Neural crest cell (in vitro differentiated cells): ENCODE results near the gene TMEM125. TPM values are rescaled to one million over a fixed set of nuclear protein-coding genes. Genes with fewer than 3 reads are reported as not detected.

Experiments used
- DNase-seq: peaks from one replicate; pipeline ENCODE4 v3.0.0; 2021; ENCODE audit warnings: low read depth, mixed read lengths, low spot score
- H3K27ac Mint-ChIP-seq: one replicate; pipeline ENCODE4 v1.8.0; 2021; ENCODE audit warnings: mild to moderate bottlenecking, mixed read lengths; ENCODE audit not compliant: unreplicated experiment
- H3K27me3 Mint-ChIP-seq: 2 replicates; pipeline ENCODE4 v1.8.0; 2021; ENCODE audit warnings: low read depth, mild to moderate bottlenecking, mixed read lengths
- H3K36me3 Mint-ChIP-seq: 2 replicates; pipeline ENCODE4 v1.8.0; 2021; ENCODE audit warnings: low read depth, mild to moderate bottlenecking, mixed read lengths
- H3K4me1 Mint-ChIP-seq: 2 replicates; pipeline ENCODE4 v1.8.0; 2021; ENCODE audit warnings: mixed read lengths
- H3K4me3 Mint-ChIP-seq: one replicate; pipeline ENCODE4 v1.8.0; 2021; ENCODE audit warnings: mild to moderate bottlenecking, mixed read lengths
- H3K9me3 Mint-ChIP-seq: 2 replicates; pipeline ENCODE4 v1.8.0; 2021; ENCODE audit warnings: mixed read lengths
- total RNA-seq: library from RNA; stranded (reverse); gene quantifications from 2 replicates; pipeline ENCODE4 v1.2.1, GENCODE V29; 2021
- TF ChIP-seq, protein P1 (sequence below): fragments of 200-600 bp; sonication (generic); conservative IDR thresholded peaks from 2 replicates; pipeline ENCODE4 v1.5.0; 2021; ENCODE audit warnings: antibody characterized with exemption, mild to moderate bottlenecking

Gene TMEM125
- total RNA-seq, 1 donor from 2014 or later = 0.14 TPM

DNA sequence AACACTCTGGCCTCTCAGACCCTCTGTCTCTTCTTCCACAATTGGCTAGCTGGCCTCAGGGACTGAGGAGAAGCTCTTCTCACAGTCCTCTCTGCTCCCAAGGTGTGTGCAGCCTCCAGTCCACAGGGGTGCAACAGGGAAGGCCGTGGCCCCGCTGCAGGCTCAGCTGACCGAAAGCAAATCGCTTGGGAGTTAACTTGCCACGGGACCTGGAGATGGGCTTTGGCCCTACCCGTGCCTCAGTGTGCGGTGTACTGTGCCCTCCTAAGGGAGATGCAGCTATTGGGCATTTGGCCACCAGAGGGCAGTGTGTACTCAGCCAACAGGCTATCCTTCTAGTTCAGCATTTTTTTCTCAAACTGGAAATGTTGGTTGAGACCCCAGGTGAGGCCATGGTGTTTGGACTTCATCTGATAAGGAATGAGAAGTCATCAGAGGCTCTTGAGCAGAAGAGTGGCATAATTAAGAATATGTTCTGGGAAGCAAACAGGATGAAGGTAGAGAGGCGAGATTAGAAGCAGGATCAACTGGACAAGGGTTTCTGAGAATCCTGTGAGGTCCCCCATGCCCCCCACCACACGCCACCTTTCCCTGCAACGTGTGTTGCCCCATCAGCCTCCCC is 42.5 kb upstream of the TMEM125 start:
- no peaks in the 10 kb centered on the region for H3K4me1 Mint-ChIP-seq
- TF ChIP-seq, protein P1, sequence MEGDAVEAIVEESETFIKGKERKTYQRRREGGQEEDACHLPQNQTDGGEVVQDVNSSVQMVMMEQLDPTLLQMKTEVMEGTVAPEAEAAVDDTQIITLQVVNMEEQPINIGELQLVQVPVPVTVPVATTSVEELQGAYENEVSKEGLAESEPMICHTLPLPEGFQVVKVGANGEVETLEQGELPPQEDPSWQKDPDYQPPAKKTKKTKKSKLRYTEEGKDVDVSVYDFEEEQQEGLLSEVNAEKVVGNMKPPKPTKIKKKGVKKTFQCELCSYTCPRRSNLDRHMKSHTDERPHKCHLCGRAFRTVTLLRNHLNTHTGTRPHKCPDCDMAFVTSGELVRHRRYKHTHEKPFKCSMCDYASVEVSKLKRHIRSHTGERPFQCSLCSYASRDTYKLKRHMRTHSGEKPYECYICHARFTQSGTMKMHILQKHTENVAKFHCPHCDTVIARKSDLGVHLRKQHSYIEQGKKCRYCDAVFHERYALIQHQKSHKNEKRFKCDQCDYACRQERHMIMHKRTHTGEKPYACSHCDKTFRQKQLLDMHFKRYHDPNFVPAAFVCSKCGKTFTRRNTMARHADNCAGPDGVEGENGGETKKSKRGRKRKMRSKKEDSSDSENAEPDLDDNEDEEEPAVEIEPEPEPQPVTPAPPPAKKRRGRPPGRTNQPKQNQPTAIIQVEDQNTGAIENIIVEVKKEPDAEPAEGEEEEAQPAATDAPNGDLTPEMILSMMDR = peak; percentile 98
- no peak overlapping the region for H3K27ac Mint-ChIP-seq
- no peaks in the 10 kb centered on the region for H3K9me3 Mint-ChIP-seq
- H3K4me3 Mint-ChIP-seq = no peak overlapping the region
- no peaks in the 10 kb centered on the region for H3K27me3 Mint-ChIP-seq
- peak; percentile 97 for DNase-seq
- H3K36me3 Mint-ChIP-seq = no peaks in the 10 kb centered on the region

DNA sequence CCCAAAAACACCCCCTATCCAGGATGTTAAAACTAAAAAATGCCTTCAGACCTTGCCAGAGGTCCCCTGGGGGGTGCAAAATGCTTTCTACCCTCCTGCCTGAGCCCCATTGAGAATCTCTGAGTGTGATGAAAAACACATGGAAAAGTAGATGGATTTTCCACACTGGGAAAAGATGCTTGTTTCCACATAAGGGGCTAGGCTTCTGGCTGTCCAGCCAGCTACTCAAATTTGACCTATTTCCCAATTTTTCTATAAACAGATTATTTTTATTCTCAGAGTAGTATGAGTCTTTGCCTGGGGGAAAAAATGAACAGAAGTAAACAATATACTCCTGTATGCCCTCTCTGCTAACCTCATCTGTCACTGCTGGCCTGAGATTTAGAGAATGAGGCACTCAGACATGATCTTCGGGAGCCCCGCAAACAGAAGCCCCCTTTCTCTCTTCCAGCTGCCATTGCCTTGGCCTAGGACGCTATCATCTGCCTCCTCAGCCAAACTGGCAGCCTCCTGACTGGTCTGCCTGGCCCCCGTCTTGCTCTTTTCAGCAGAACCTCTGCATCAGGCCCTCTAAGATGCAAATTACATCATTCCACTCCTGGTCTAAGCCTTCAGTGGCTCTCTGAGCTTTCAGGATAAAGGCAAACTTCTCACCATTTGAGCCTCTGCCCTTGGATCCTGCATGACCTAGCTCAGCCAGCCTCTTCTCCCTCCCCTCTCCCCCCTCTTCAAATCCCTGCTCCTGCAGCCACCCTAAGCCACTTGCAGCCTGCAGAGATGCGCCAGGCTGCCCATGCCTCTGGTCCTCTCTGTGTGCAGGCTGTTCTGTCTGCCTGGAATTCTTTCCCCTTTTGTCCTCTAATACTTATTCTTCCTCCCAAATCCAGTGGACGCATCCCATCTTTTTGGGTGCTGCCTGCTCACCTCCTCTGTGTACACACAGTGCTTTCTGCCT is 39.7 kb upstream of the TMEM125 start:
- H3K36me3 Mint-ChIP-seq = no peaks in the 10 kb centered on the region

DNA sequence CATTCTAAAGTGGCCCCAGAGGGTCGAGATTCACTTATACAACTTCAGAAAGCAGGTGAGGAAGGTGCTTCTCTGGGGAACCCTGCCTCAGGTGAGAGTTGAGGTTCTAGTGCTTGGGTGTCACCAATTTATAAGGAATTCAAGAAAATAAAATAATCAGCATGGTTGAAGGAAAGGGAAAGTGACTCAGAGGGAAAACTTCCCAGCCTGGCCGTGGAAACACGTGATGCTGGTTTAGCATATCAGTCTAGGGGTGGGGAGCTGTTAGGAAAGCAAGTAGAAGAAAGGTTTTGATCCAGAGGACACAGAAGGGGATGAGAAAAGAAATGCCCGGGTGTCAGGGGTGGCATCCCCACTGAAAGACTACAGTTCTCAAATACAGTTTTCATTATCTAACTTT is 37.7 kb upstream of the TMEM125 start:
- no peak overlapping the region for H3K27ac Mint-ChIP-seq
- H3K36me3 Mint-ChIP-seq = no peaks in the 10 kb centered on the region
- H3K4me1 Mint-ChIP-seq = no peaks in the 10 kb centered on the region
- no peak for DNase-seq
- no peaks in the 10 kb centered on the region for H3K9me3 Mint-ChIP-seq
- H3K27me3 Mint-ChIP-seq = no peaks in the 10 kb centered on the region
- H3K4me3 Mint-ChIP-seq = no peak overlapping the region
- TF ChIP-seq, protein P1 = no peak

More for the DNA sequence above, 39.7 kb upstream of the TMEM125 start:
- no peaks in the 10 kb centered on the region for H3K4me1 Mint-ChIP-seq
- H3K27me3 Mint-ChIP-seq = no peaks in the 10 kb centered on the region
- no peaks in the 10 kb centered on the region for H3K9me3 Mint-ChIP-seq
- TF ChIP-seq, protein P1 = no peak
- no peak overlapping the region for H3K27ac Mint-ChIP-seq
- H3K4me3 Mint-ChIP-seq = no peak overlapping the region
- DNase-seq = no peak

DNA sequence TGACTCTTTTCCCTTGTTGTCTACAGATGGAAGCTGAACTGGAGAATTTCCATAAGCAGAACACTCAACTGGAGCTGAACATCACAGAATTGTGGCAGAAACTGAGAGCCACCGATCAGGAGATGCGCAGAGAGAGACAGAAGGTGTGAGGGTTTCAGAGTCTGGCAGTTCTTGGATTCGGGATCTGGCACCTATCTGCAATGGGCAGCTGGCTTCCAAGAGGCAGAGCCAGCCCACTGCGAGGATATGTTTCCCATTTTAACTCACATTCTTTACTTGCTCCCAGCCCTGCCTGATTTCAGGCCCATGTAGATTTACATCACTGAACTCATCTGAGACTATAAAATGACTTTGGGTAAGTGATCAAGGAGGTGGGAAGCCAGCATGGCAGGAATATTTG is 37.3 kb upstream of the TMEM125 start:
- no peaks in the 10 kb centered on the region for H3K9me3 Mint-ChIP-seq
- no peak for DNase-seq
- H3K27ac Mint-ChIP-seq = no peak overlapping the region
- no peak overlapping the region for H3K4me3 Mint-ChIP-seq
- no peaks in the 10 kb centered on the region for H3K36me3 Mint-ChIP-seq
- TF ChIP-seq, protein P1 = no peak
- H3K27me3 Mint-ChIP-seq = no peaks in the 10 kb centered on the region
- H3K4me1 Mint-ChIP-seq = no peaks in the 10 kb centered on the region

DNA sequence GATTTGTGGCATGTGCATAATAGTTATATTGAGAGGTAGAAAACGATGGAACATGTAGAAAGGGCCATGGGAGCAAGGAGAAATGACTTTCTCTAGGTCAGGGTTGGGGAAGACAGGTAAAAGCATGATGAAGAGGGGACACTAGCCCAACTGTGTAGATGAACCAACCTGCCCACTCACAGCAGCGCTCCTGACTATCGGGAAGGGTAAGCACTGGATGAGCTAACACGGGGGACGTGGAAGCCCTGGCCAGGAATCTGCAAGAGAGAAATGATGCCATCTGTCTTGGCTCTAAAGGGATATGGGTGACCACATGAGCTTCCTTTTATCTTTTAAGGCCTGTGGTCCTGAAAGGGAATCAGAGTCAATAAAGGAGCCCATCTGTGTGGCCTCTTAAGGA is 36.2 kb upstream of the TMEM125 start:
- Mint-ChIP-seq H3K36me3 (no peaks in the 10 kb centered on the region), H3K9me3 (no peaks in the 10 kb centered on the region), H3K4me3 (no peak overlapping the region), H3K4me1 (peaks cover 6% of the 10 kb centered on the region), H3K27me3 (no peaks in the 10 kb centered on the region), H3K27ac (no peak overlapping the region)
- no peak for DNase-seq
- TF ChIP-seq, protein P1 = no peak
